Measurements from ENCODE around the gene GNAI1.

GNAI1 gene

GRCh38 chr7:80257756-80258155 lies 123.1 kb downstream of the GNAI1 start:
- no peak for DNase-seq

GRCh38 chr7:80260606-80261005 lies 126.0 kb downstream of the GNAI1 start:
- no peak for DNase-seq

- DNase-seq, result no peak
Measured at GRCh38 chr7:80263333-80263732, 128.7 kb downstream of the GNAI1 start.

GRCh38 chr7:80263821-80264220 lies 129.2 kb downstream of the GNAI1 start:
- DNase-seq, result no peak

- DNase-seq, result no peak
Measured at GRCh38 chr7:80264769-80265495, 130.3 kb downstream of the GNAI1 start.

GRCh38 chr7:80272560-80273239 lies 138.1 kb downstream of the GNAI1 start:
- no peak for DNase-seq

GRCh38 chr7:80273327-80273726 lies 138.7 kb downstream of the GNAI1 start:
- no peak for DNase-seq

GRCh38 chr7:80275192-80275605 lies 140.6 kb downstream of the GNAI1 start:
- DNase-seq, result no peak

All from CD4-positive, alpha-beta T cell treated with Interleukin-1 beta for 1 hour (primary cell).